ENCODE results near the gene RNPS1.

The RNPS1 gene

GRCh38 chr16:2297506-2297860 lies 29.6 kb upstream of the RNPS1 start:
- no peak for TF ChIP-seq CTCF (conservative IDR thresholded peaks at IDR 0.05)
- H3K27ac ChIP-seq: no peak overlapping the region

GRCh38 chr16:2296661-2297505 lies 29.0 kb upstream of the RNPS1 start:
- no peak overlapping the region for H3K27ac ChIP-seq
- TF ChIP-seq CTCF (conservative IDR thresholded peaks at IDR 0.05): no peak; the same call in 1 of the 2 replicates

GRCh38 chr16:2295056-2295798 lies 27.3 kb upstream of the RNPS1 start:
- no peak for TF ChIP-seq CTCF (conservative IDR thresholded peaks at IDR 0.05)

GRCh38 chr16:2292221-2292620 lies 24.3 kb upstream of the RNPS1 start:
- TF ChIP-seq CTCF (conservative IDR thresholded peaks at IDR 0.05): no peak
- no peak overlapping the region for H3K27ac ChIP-seq

More at GRCh38 chr16:2295056-2295798, 27.3 kb upstream of the RNPS1 start:
- no peak overlapping the region for H3K27ac ChIP-seq

- H3K27ac ChIP-seq: no peak overlapping the region
- TF ChIP-seq CTCF (conservative IDR thresholded peaks at IDR 0.05): no peak
Measured at GRCh38 chr16:2289282-2289681, 21.4 kb upstream of the RNPS1 start.

- no peak overlapping the region for H3K27ac ChIP-seq
- no peak for TF ChIP-seq CTCF (conservative IDR thresholded peaks at IDR 0.05)
Measured at GRCh38 chr16:2288726-2289125, 20.8 kb upstream of the RNPS1 start.

GRCh38 chr16:2287916-2288547 lies 20.1 kb upstream of the RNPS1 start:
- no peak for TF ChIP-seq CTCF (conservative IDR thresholded peaks at IDR 0.05)
- no peak overlapping the region for H3K27ac ChIP-seq

Data from VCaP (cell line).